ENCODE results near the gene OR8B3. TPM values are rescaled to one million over a fixed set of nuclear protein-coding genes. Genes with fewer than 3 reads are reported as not detected.

OR8B3 gene
- polyA plus RNA-seq, 2 of the 4 experiments (the other 2 are of a cell fraction) = not detected

- DNase-seq (ENCODE audit: low read depth in 1 of 2, low spot score in 1 of 2) (peak; percentile 10 to 56), ATAC-seq (no peak), FAIRE-seq (no peak)
- Histone ChIP-seq H3K4me2 (no peak overlapping the region), H3K4me1 (no peaks in the 10 kb centered on the region), H3K4me3 (no peak overlapping the region), H3K27ac (no peak overlapping the region), H3K9me3 (no peaks in the 10 kb centered on the region)
- TF ChIP-seq CTCF (IDR thresholded peaks at IDR 0.05) (peak; percentile 56), RAD21 (conservative IDR thresholded peaks at IDR 0.05 in 1 of 2, IDR thresholded peaks at IDR 0.05 in 1 of 2) (peak; percentile 57 to 61; a peak in 4 of 5 replicates), SMC3 (IDR thresholded peaks at IDR 0.05) (peak; percentile 38; the same call in 1 of the 3 replicates), MAFK (IDR thresholded peaks at IDR 0.05; ENCODE audit: partially characterized antibody) (no peak), CHD2 (IDR thresholded peaks at IDR 0.05; ENCODE audit: low read length, partially characterized antibody) (no peak)
- ChIA-PET CTCF (interaction anchor here (0.6 to 3.0 kb wide), 17 partner anchors 10 to 1085 kb away, joined by 3 to 19 read pairs (median 3); partner anchors contain the start of gene OR8B4), POLR2A (no interaction called here)
- 15% methylated on average over 5 of the region's 5 CpGs for WGBS (ENCODE audit: missing lambda C conversion rate)
These were observed 16.6 kb upstream of the OR8B3 start for GRCh38 chr11:124415356-124415923.

DNA sequence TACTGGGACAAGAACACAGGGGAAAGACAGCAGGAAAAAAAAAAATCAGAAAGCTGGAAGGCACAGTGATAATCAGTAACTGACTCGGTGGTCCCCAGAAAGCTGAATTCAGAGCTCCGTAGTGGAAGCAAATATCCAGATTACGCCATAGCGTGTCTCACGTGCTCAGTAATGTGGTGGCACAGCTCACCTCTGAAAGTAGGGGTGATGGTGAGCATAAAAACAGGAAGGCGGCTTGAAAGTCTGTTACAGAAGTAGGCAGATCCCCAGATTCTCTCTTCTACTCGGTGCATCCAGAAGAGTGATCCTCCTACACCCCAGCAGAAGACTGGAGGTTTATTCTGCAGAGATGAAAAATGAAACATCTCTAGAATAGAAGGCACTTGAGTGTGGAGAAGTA is 11.1 kb upstream of the OR8B3 start:
- ATAC-seq (no peak), FAIRE-seq (no peak), DNase-seq (ENCODE audit: low read depth in 1 of 2, low spot score in 1 of 2) (no peak)
- Histone ChIP-seq H3K27ac (no peak overlapping the region), H3K4me3 (no peak overlapping the region), H3K4me2 (no peak overlapping the region), H3K9me3 (no peaks in the 10 kb centered on the region), H3K4me1 (no peaks in the 10 kb centered on the region)
- ChIA-PET CTCF (interaction anchor here (0.6 kb wide), 1 partner anchor 20 kb away, joined by 4 read pairs; no protein-coding TSS in a partner anchor), POLR2A (no interaction called here)
- TF ChIP-seq CBX8 (IDR thresholded peaks at IDR 0.05) (no peak), NFE2L2 (conservative IDR thresholded peaks at IDR 0.05; ENCODE audit: low read length) (no peak), CHD4 (IDR thresholded peaks at IDR 0.05; ENCODE audit: borderline replicate concordance) (no peak), TFCP2L1 (CRISPR knock-in tag; IDR thresholded peaks at IDR 0.05) (no peak), EP300 (IDR thresholded peaks at IDR 0.05) (no peak), NPAS2 (CRISPR knock-in tag; IDR thresholded peaks at IDR 0.05; ENCODE audit: borderline replicate concordance) (no peak), ZSCAN20 (CRISPR knock-in tag; IDR thresholded peaks at IDR 0.05) (no peak)
- 19% methylated on average over 6 of the region's 7 CpGs for WGBS (ENCODE audit: missing lambda C conversion rate)

DNA sequence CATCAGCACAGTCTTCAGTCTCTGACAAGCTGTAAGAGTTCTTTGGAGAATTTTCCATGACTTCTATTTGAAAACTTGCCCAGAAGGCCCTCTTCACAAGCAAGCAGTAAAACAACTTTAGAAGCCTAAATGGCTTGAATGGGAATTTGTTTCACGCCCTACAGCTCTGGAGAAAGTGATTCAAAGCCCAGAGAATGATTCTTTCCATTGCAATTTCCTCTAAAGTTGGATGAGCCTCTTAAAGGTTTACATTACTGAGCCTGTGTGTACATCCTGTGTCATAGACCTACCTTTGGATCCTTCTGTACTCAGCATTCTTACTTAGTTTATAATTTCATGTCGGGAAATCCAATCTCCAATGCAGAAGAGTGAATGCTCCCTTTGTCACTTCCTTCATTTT is 6.8 kb upstream of the OR8B3 start:
- CTCF ChIA-PET = interaction anchor here (0.8 kb wide), 1 partner anchor 471 kb away, joined by 3 read pairs; no protein-coding TSS in a partner anchor
- TF ChIP-seq HOXB5 (CRISPR knock-in tag; IDR thresholded peaks at IDR 0.05) = no peak
- no peak for TF ChIP-seq EHMT2 (IDR thresholded peaks at IDR 0.05; ENCODE audit: low read depth)
- TF ChIP-seq CBX2 (IDR thresholded peaks at IDR 0.05; ENCODE audit: borderline replicate concordance, low read depth) = no peak
- TF ChIP-seq ZSCAN20 (CRISPR knock-in tag; IDR thresholded peaks at IDR 0.05) = no peak
- no peak for TF ChIP-seq JUN (IDR thresholded peaks at IDR 0.05)
- TF ChIP-seq, protein P1, sequence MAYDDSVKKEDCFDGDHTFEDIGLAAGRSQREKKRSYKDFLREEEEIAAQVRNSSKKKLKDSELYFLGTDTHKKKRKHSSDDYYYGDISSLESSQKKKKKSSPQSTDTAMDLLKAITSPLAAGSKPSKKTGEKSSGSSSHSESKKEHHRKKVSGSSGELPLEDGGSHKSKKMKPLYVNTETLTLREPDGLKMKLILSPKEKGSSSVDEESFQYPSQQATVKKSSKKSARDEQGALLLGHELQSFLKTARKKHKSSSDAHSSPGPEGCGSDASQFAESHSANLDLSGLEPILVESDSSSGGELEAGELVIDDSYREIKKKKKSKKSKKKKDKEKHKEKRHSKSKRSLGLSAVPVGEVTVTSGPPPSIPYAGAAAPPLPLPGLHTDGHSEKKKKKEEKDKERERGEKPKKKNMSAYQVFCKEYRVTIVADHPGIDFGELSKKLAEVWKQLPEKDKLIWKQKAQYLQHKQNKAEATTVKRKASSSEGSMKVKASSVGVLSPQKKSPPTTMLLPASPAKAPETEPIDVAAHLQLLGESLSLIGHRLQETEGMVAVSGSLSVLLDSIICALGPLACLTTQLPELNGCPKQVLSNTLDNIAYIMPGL (CRISPR knock-in tag; IDR thresholded peaks at IDR 0.05; ENCODE audit: borderline replicate concordance) = no peak
- no peak for TF ChIP-seq ATOH8 (CRISPR knock-in tag; IDR thresholded peaks at IDR 0.05; ENCODE audit: low read depth)
- no peak for TF ChIP-seq POLR2A (IDR thresholded peaks at IDR 0.05; ENCODE audit: low read length)
- TF ChIP-seq HEYL (CRISPR knock-in tag; IDR thresholded peaks at IDR 0.05) = no peak
- TF ChIP-seq CBX8 (IDR thresholded peaks at IDR 0.05) = no peak
- no peak for TF ChIP-seq HOXB13 (CRISPR knock-in tag; IDR thresholded peaks at IDR 0.05; ENCODE audit: low read depth)
- TF ChIP-seq RAD21 (conservative IDR thresholded peaks at IDR 0.05 in 1 of 2, IDR thresholded peaks at IDR 0.05 in 1 of 2) = no peak
- no peak for TF ChIP-seq ELK1 (IDR thresholded peaks at IDR 0.05; ENCODE audit: low read depth, low read length)
- no peak for TF ChIP-seq TP53 (CRISPR knock-in tag; IDR thresholded peaks at IDR 0.05)
- TF ChIP-seq RFX5 (IDR thresholded peaks at IDR 0.05) = no peak
- no peak for TF ChIP-seq SREBF2 (IDR thresholded peaks at IDR 0.05)
- TF ChIP-seq CEBPB (IDR thresholded peaks at IDR 0.05) = no peak
- TF ChIP-seq EHF (CRISPR knock-in tag; IDR thresholded peaks at IDR 0.05) = no peak
- TF ChIP-seq NR3C1 (IDR thresholded peaks at IDR 0.05) = no peak
- TF ChIP-seq, protein P2, sequence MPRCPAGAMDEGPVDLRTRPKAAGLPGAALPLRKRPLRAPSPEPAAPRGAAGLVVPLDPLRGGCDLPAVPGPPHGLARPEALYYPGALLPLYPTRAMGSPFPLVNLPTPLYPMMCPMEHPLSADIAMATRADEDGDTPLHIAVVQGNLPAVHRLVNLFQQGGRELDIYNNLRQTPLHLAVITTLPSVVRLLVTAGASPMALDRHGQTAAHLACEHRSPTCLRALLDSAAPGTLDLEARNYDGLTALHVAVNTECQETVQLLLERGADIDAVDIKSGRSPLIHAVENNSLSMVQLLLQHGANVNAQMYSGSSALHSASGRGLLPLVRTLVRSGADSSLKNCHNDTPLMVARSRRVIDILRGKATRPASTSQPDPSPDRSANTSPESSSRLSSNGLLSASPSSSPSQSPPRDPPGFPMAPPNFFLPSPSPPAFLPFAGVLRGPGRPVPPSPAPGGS (IDR thresholded peaks at IDR 0.05) = no peak
- Histone ChIP-seq H3K4me2 (no peak overlapping the region), H3K27ac (no peak overlapping the region), H3K4me1 (no peaks in the 10 kb centered on the region), H3K9me3 (no peaks in the 10 kb centered on the region), H3K4me3 (no peak overlapping the region)
- no peak for FAIRE-seq
- POLR2A ChIA-PET = no interaction called here
- 0 out of 6 replicates have a peak, but pooled peaks of 1 of the 2 experiments have one; percentile 30 for ATAC-seq
- WGBS (ENCODE audit: missing lambda C conversion rate) = 2% methylated on average over 2 of the region's 2 CpGs
- no peak for DNase-seq (ENCODE audit: low read depth in 1 of 2, low spot score in 1 of 2)

Measured in A549 (cell line).